ENCODE data around the gene ZNF318.

Gene ZNF318

DNA sequence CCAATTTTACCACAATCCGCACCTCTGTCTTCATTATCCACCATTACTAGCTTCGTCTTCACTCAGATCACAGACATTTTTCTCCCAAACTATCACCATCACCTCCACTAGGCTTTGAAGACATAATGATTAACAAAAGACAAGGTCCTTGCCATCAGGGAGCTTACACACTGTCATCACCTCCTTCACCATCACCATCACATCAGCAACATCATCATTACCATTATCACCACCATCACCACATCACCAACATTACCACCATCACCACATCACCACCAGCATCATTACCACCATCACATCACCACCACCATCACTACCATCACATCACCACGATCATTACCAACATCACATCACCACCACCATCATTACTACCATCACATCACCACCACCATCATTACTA is 75.7 kb downstream of the ZNF318 start:
- no peak for TF ChIP-seq GATA1 (IDR thresholded peaks at IDR 0.05; ENCODE audit: low read depth, low read length)
- TF ChIP-seq POLR2A (IDR thresholded peaks at IDR 0.05; ENCODE audit: low read length): no peak
- no peak for DNase-seq

DNA sequence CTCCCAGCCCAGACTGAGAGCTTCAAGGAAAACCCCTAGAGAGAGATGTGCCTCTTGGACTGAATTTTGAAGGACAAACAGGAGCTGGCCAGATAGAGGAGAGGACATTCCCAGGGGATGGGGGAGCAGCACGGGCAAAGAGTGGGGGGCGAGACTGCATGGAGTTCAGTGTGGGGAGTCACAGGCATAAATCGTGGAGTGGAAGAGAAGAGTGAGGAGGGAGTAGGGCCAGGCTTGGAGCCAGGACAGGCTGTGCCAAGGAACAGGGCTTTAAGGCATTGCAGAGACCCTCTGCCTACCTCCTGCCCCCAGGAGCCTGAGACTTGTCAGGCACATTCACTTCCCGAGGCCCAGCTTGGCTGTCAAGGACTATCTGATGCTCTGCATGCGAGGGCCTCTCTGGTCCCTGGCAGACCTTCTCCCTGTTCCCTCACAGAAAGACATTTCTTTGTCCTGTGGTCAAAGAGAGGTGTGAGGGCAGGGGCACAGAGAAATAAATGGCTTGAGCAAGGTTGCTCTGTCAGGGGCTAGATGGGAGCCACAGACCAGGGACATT is 76.6 kb downstream of the ZNF318 start:
- no peak for DNase-seq
- no peak for TF ChIP-seq GATA1 (IDR thresholded peaks at IDR 0.05; ENCODE audit: low read depth, low read length)
- no peak for TF ChIP-seq POLR2A (IDR thresholded peaks at IDR 0.05; ENCODE audit: low read length)

DNA sequence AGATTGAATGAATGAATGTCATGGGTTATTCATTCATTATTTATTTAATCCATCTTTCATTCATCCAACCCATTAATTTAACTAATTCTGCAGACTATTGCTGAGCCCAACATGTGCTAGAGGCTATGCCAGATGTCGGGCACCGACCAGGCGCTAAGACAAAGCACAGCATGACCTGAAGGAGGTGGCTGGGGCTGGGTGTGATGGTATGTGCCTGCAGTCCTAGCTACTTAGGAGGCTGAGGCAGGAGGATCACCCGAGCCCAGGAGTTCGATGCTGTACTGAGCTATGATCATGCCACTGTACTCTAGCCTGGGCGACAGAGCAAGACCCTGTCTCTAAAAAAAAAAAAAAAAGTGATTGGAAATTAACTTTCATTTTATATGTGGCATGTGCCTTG is 77.1 kb downstream of the ZNF318 start:
- TF ChIP-seq GATA1 (IDR thresholded peaks at IDR 0.05; ENCODE audit: low read depth, low read length): no peak
- no peak for TF ChIP-seq POLR2A (IDR thresholded peaks at IDR 0.05; ENCODE audit: low read length)
- DNase-seq: no peak

DNA sequence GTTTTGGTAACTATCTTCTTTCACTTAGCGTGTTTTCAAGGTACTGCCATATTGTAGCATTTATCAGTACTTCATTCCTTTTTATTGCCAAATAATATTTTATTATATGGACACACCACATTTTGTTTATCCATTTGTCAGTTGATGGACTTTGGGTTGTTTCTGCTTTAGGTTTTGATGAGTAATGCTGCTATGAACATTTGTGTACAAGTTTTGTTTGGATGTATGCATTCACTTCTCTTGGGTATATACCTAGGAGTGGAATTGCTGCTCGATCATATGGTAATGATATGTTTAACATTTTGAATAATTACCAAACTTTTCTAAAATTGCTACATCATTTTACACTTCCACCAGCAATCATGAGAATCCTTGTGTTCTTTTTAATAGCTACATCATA is 77.7 kb downstream of the ZNF318 start:
- DNase-seq: no peak
- TF ChIP-seq POLR2A (IDR thresholded peaks at IDR 0.05; ENCODE audit: low read length) (no peak), GATA1 (IDR thresholded peaks at IDR 0.05; ENCODE audit: low read depth, low read length) (no peak)

DNA sequence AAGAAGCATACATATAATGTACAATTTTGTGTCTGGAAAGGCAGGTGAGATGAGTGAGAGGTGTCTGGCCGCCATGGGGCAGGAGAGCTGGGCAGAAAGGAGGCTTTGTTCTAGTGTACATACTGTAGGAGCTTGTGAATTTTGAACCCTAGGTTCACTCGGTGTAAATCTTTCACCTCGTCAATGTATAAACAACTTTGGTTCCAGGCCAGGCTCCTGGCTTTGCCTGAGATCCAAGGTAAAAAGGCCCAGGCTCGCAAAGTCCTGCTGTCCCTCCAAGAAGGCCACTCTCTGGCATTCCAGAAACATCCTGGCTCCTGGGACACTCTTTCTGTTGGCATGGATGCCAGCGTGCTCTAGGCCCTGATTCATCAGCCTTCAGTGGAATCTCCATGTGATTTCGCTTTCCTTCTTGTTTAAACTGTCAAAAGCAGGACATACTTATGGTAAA is 78.5 kb downstream of the ZNF318 start:
- TF ChIP-seq POLR2A (IDR thresholded peaks at IDR 0.05; ENCODE audit: low read length): no peak
- TF ChIP-seq GATA1 (IDR thresholded peaks at IDR 0.05; ENCODE audit: low read depth, low read length): no peak
- no peak for DNase-seq

DNA sequence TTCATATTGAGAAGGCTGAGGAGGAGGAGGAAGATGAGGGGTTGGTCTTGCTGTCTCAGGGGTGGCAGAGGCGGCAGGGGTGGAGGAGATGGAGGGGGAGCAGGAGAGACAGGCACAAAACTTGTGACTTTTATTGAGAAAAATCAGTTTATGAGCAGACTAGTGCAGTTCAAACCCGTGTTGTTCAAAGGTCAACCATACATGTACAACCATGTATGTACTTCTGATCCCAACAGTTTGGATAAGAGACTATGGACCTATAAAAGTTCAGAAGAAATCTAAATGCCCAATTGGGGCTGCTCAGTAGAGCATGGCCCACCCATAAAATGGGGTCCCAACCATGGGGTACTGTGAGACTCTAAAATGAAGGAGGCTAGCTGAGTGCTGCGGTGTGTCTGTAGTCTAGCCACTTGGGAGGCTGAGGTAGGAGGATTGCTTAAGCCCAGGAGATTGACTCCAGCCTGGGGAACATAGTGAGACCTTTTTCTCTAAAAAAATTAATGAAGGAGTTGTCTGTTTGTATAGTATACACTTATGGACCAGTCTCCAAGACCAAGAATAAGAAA is 79.0 kb downstream of the ZNF318 start:
- DNase-seq: no peak
- no peak for TF ChIP-seq GATA1 (IDR thresholded peaks at IDR 0.05; ENCODE audit: low read depth, low read length)
- TF ChIP-seq POLR2A (IDR thresholded peaks at IDR 0.05; ENCODE audit: low read length): no peak

DNA sequence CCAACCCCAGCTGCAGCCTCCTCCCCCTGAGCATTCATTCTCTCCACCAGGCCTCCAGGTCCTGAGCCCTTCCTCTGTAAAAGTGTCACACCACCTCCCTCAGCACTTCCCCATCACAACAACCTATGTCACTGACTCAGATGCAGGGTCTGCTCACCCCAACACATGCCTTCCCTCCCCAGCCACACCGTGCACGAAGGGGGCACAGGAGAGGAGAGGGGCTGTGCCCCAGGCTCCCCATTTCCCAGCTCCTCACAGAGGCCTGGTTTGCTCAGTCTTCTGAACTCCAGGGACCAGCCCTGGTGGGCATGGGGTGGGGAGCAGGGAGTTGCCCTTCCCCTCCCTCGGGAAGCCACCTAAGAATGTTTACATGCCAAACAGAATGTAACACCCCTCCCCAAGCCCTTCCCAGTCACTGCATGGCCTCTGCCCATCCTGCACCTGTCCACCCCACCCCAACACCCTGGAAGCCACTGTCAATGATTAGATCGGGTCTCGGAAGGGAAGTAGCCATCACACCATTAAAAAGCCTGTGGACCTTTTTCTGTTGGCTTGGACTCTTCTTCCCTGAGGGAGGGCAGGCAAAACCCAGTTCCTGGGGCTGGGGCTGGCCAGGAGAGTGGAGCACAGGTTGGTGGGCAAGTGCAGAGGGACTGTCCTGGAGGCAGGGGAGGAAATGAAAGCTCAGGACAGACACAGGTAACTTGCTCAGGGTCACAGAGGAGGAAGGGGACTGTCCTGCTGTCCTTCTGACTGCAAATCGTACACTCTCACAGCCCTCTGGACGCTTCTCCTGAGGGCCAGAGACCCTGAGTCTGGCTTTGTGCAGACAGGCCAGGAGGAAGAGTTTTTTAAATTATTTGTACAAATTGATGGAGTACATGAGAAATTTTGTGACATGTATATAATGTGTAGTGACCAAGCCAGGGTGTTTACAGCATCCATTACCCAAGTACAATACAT is 81.4 kb downstream of the ZNF318 start:
- no peak for DNase-seq
- TF ChIP-seq POLR2A (IDR thresholded peaks at IDR 0.05; ENCODE audit: low read length) (no peak), GATA1 (IDR thresholded peaks at IDR 0.05; ENCODE audit: low read depth, low read length) (no peak)

DNA sequence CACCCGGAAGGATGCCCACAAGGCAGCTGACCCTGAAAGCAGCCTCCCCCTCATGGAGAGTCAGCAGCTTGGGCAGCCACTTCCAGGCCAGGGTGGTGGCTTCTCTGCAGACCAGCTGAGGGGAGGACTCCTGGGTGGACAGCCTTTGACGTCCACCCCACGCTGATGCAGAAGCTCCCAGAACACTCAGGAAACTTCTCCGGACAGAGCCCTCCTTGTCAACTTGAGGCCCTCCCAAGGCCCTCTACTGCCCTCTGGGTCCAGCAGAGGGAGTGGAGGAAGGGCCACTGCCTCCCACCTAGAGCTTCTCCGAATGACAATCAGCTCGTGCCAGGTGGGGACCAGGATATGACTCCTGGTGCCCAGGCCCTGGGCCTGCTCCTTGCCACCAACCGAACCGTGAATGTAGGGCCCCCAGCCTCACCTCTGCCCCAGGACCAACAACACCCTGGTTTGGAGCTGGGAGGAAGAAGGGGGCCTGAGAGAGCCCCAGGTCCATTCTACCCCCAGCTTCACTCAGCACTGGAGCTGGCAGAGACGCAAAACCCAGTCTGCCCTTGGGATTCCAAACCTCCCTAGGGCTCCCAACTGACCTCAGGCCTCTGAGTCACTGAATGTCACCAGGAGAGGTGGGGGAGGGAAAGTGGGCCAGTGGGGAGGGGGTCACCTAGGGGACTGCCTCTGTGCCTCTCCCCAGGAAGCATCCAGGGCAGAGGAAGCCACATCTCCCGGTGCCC is 82.3 kb downstream of the ZNF318 start:
- TF ChIP-seq POLR2A (IDR thresholded peaks at IDR 0.05; ENCODE audit: low read length): no peak
- no peak for TF ChIP-seq GATA1 (IDR thresholded peaks at IDR 0.05; ENCODE audit: low read depth, low read length)
- no peak for DNase-seq

DNA sequence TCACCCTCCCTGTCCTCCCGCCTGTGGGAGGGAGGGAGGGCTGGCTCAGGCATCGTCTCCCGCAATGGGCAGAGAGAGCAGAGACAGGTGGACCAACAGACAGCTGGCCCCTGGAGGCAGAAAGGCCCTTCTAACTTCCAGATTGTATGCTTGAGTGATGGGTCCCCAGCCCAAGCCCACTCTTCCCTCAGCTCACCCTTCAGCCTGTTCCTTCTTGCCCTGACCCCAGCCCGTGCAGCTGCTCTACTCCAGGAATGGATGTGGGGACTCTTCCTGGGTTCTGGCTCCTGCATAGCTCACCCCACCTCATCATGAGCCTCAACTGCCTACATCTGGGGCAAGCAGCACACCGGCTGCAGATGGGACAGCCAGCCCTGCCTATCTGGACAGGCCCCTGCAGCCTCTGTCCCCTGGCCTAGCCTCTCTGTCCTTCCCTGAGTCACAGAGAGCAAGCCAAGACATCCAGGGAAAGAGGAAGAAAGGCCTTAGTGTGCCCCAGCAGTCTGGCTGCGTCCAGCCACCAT is 82.9 kb downstream of the ZNF318 start:
- no peak for TF ChIP-seq POLR2A (IDR thresholded peaks at IDR 0.05; ENCODE audit: low read length)
- no peak for TF ChIP-seq GATA1 (IDR thresholded peaks at IDR 0.05; ENCODE audit: low read depth, low read length)
- DNase-seq: no peak

Data from erythroblast (primary cell).